GM21825 (cell line): ENCODE results near the gene HES4.
"Not testable (repeated sequence)": the region's sequence is repeated elsewhere in the genome, so short reads cannot be mapped to it uniquely, and the experiment has no call there.

ENCODE experiments used
- ATAC-seq: cut with Tn5 transposase; IDR thresholded peaks from one replicate; pipeline ENCODE4 v1.9.1; 2021; ENCODE audit warnings: mild to moderate bottlenecking, moderate library complexity; ENCODE audit not compliant: unreplicated experiment

HES4 gene

DNA sequence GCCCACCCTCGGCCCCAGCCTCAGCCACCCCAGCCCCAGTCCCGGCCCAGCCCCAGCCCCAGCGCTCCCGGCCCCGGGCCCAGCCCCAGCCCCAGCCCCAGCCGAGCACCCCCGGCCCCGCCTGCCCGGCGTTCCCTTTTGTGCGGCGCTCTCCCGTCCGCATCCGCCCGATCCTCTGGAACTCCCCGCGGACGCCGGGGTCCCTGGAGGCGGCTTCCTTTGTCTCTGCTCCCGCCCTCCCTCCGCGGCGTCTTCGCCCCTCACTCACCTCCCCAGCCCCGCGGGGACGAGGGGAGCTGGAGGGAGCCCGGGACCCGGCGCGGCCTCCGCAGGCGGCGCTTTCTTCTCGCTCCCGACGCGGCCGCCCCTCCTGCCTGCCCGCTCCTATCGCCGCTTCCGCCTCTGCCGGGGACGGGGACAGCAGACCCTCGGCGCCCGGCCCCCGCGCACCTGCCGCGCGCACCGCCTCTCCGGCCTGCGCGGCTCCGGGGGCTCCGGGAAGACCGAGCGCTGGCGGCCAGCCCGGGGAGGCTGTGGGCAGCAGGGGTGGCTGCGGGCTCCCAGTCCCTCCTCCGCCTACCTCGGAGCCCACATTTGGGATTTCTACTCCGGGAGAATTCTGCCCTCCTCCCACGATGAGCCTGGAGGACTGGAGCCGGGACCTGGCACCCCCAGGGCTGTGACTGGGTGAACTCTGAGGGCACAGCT is 34.0 kb upstream of the HES4 start:
- no peak for ATAC-seq

DNA sequence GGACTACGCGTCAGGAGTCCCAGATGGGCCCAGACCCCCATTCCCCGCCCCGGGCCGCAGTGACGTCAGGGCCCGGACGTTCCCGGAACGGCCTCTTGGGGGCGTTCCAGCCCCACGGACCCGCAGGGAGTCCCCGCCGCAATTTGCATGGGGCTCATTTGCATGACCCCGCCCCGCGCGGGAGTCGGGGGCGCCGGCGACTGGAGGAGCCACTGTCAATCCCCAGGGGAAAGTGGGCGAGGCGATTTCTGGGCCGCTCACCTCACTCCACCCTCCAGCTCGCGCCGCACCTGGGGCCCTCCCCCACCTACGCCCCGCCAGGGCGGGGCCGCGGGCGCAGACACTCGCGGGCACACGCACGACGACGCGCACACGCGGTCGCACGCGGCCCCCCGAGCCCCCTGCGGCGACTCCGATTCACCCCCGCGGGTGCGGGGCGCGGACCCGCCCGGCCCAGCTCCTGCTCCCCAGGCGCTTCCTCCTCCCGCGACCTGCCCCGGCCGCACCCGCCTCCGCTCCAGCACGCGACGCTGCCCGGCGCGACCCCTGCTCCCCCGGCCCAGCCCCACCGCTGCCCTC is 33.2 kb upstream of the HES4 start:
- peak; percentile 72 for ATAC-seq

DNA sequence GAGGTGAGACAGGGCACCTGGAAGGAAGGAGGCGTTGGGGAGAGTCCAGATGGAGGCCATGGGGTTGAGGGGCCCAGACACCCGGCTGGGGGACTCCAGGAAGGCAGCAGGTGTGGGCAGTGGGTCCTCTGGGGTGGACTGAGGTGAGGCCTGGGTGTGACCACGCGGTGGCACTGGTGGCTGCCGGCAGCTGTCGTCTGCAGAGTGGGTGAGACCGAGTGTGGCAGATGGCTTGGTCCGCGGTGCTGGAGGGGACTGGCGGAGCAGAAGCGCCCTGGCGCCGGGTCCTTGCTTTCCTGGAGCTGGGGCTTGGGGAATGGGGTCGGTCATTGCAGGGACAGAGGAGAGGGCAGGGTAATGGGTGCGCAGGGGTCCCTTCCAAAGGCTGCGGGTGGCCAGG is 32.5 kb upstream of the HES4 start:
- ATAC-seq: no peak

DNA sequence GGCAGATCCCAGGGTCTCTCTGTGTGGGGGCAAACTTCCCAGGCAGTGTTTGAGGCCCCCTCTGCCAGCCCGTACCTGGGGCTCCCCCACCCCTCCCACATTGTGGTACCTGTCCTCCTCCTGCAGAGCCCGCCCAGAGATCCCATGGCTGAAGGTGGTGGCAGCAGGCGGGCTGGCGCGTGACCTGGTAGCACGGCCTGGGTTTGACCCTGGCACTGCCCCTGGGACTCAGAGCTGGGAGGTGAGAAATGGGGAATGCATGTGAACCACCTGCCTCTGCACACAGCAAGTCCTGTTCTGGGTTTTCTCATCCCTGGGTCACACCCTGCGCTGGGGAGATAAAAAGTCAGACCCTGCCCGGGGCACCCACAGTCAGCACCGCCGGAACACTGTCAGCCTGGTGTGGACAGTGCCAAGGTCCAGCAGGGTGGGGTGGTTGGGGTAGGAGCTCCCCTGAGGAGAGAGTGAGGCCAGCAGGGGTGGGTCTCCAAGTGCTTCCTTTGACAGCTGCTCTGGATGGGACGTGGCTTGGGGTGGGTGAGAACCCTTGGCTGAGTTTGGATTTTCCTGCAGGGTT is 31.9 kb upstream of the HES4 start:
- ATAC-seq: no peak

DNA sequence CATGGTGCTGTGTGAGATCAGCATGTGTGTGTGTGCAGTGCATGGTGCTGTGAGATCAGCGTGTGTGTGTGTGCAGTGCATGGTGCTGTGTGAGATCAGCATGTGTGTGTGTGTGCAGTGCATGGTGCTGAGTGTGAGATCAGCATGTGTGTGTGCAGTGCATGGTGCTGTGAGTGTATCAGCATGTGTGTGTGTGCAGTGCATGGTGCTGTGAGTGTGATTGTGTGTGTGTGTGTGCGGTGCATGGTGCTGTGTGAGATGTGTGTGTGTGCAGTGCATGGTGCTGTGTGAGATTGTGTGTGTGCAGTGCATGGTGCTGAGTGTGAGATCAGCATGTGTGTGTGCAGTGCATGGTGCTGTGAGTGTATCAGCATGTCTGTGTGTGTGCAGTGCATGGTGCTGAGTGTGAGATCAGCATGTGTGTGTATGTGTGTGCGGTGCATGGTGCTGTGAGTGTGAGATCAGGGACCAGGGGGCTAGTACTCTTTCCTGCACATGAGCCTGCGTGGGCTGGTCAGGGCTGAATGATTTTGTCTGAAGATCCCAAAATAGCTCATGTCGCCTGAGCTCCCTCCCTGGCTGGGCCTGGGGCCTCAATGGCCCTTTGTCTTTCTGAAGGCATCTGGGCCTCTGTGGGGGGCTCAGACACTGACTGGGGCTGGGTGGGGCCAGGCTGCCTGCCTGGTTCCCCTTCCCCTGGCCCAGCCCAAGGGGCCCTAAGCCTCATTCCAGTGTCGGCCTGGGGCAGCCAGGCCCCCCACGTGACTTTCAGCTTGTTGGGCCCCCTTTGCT is 31.2 kb upstream of the HES4 start:
- ATAC-seq: not testable (repeated sequence)

DNA sequence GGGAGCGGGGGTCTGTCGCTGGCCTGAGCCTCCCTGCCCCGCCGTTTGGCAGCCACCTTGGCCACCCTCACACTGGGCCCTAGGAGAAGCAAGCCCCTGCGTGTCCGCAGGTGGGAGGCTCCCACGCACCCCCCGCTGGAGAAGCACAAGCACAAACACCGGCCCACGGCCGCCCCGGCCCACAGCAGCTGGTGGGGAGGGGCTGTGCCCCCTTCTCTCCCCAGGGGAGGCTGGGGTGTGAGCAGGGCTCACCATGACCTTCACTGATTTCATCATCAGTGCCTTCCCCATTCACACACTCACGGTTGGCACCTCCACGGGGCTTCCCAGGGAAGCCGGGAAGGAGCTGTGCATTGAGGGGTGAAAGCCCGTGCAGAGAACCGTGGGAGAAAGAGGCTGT is 27.9 kb upstream of the HES4 start:
- ATAC-seq: no peak

DNA sequence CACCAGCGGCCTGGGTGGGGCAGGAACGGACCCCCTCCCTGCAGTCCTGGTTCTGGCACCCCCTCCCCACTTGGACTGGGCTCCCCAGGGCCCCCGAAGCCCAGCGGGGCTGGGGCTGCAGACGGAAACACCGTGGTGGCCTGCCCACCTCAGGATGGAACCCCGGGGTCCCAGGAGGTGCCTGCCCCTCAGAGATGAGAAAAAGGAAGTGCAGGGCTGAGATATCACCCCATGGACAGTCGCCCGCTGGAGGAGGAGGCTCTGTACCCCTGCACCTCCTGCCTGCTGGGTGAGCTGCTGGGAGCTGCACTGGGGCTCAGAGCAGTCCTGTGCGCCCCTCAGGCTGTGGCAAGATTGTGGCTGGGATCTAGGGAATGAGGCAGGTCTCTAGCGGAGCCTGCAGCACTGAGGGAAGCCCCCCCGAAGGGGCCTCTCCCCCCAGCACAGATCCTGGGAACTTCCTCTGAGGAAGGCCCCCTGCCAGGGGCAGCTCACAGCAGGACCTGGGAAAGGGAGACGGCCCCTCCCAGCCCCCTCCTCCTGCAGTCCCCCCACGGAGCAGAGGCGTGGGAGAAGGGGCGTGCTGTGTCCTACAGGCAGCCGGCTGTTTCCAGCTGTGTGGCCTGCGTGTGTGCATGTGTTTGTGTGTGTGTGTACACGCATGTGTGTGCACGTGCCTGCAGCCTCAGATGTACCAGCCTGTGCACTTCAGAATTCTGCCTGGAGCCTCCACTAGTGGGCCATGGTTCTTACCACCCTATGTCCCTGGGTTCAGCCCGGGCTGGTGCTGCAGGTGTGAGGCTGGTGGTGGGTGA is 26.9 kb upstream of the HES4 start:
- ATAC-seq: no peak

DNA sequence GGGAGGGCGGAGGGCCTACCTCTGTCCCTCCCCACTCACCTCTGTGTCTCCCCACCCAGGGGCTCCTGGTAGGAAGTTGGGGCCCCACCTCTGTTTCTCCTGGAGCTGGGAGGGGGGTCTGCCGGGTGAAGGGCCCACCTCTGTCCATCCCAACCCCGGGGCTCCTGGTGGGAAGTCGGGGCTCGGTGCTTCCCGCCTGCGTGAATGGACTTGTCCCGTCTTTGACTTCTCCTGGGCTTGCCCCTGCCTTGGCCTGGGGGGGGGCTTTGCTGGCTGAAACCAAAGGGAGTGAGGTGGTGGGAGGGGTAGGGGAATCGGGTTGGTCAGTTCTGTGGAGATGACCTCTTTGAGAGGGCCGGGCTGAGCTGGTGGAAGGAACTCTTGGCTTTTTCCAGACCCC is 25.8 kb upstream of the HES4 start:
- ATAC-seq: no peak

DNA sequence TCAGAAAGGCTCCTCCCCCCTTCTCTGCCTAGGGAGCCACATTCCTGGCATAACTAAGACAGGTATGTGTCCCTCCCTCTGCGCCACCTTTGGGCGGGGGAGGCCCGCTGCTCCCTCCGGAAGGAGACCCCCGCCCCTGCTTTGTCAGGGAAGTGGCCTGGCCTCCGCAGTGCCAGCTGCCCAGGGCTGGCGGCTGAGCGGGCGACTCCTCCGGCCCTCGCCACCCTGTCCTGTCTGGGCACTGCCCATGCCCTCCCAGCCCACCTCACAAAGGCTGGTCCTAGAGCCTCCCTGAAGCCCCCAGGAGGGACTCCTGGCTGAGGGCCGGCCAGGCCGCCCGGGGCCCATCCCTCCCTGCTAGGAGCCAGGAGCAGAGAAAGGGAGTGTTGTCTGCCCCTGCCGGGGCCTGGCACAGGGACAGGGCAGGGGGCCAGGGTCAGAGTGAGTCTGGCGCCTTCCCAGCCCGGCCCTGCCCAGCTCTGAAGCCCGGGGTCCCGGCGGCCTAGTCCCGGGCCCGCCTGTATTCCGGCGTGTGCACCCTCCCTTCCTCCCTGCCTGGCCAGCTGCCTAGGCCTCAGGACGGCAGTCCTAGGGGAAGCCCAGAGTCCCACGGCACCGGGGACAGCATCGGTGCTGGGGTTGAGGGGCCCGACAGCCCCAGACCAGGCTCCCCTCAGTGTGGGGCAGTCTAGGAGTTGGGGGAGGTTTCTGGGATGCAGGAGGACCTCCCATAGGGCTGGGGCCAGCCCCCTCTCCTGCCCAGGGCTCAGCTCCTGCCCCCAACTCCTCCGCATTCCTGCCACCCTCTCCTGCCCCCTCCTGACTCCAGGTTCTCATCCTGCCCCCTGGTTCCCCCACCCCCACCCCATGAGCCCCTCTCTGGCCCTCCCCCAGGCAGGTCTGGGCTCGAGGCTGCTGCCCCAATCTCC is 25.1 kb upstream of the HES4 start:
- ATAC-seq: no peak

DNA sequence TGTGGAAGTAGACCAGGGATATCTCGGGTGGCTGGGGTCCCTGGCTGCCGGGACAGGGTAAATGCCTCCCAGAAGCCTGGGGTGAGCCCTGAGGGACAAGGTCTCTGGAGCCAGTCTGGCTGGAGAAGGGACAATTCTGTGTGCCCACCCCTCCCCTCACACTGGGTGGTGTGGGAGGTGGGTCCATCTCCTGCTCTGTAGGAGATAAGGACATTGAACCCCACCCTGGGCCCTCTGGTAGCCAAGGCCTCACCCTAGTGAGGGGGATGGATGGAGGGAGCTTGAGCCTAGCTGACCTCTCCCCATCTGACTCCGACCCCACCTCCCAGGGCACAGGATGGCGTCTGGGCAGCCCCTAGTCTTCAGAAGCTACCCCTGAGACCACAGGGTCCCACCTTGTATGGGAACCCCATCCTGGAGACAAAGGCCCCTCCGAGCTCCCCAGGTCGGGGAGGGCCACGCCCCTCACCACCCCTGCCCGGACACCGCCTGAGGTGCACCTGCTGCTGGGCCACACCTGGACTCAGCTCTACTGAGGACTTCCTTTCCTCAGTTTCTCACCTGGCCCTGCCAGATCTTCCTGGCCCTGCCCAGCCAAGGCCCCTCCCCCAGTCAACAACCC is 24.4 kb upstream of the HES4 start:
- no peak for ATAC-seq

DNA sequence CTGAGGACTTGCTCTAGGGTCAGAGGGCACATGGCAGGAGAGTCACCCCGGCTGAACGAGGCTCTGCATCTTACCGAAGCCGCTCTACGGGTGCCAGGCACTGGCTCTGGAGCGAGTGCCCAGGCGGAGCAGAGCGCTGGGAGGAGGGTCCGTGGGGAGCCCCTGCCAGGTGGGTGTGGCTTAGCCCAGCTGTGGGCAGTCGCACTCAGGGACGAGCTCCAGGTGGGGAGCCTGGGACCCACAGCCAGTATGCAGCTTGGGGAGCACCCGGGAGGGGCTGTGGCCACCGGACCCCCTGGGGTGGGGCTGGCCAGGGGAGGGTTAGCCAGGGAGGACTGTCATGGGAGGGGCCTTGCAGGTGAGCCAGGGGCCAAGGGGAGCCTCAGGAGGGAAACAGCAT is 23.8 kb upstream of the HES4 start:
- no peak for ATAC-seq

DNA sequence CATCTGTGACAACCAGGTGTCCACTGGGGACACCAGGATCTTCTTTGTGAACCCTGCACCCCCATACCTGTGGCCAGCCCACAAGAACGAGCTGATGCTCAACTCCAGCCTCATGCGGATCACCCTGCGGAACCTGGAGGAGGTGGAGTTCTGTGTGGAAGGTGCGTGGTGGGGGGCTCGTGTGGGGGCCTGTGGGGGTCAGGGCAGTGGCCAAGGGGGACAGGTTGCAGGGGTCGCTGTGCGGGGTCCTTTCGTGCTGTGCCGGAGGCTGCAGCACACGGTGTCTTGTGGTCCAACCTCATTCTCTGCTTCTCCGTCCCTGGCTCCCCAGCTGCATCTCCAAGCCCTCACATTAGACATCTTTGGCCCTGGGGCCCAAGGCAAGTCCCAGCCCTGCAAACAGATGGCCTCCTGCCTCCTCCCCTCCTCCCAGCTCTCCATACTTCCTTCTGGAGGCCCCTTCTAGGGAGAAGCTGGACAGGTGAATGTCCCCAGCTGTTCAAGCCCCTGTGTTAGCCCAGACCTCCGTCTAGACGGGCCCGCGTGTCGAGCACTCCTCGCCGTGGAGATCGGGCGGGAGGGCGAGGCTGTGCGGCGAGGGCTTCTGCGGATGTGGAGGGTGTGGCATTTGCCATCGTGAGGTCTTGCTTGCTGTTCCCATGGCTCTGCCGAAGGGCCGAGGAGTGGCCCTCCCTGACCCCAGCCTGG is 22.6 kb upstream of the HES4 start:
- no peak for ATAC-seq

DNA sequence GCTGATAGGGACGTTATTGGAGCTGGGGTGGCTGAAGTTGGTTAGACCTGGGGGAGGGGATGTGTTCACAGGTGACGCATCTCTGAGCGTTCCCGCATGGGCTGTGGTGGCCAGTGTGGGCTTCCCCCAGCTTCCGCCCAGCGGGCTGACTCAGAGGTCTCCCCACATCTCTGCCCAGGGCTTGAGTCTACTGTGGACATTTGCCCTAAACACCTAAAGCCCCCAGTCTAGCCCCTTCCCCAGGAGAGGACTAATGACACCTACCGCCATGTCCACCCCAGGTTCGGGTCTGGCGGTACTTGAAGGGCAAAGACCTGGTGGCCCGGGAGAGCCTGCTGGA is 22.0 kb upstream of the HES4 start:
- no peak for ATAC-seq

DNA sequence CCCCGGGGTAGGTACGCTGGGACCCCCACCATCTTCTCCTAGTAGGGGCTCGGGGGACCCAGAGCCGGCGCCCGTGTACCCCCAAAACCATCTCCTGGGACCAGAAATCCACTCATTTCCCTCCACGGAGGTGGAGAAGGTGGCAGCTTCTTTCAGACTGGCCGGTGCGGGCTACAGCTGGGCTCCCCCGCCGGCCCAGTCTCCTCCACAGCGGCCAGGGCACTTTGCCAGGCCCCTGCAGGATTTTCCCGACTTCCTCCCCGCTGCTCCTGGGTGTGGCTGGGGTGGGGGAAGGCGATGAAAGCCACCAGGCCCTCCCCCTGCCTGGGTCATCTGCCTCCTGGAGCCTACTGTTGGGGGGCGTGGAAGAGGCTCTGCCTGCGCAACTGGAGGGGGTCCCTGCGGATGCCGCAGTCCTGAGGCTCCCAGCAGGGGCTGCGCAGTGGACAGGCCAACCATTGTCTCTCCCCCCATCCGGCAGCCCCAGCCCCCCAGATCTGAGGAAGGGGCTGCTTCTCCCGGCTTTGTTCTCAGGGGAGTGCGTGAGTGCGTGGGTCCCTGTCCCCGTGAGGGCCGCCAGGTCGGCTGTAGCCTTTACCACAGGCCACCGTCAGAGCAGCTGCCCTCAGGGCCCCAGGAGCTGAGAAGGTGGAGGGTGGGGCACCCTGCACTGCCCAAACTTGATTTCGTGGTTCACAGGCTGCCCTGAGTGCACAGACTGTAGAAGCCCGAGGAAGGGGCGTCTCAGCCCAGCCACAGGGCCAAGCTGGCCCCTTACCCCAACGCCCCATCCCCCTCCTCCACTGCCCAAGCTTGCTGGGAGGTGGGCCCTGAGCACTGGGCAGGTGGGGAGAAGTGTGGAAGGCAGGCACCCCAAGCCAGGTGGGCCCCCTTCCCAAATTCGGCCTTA is 21.4 kb upstream of the HES4 start:
- ATAC-seq: no peak

DNA sequence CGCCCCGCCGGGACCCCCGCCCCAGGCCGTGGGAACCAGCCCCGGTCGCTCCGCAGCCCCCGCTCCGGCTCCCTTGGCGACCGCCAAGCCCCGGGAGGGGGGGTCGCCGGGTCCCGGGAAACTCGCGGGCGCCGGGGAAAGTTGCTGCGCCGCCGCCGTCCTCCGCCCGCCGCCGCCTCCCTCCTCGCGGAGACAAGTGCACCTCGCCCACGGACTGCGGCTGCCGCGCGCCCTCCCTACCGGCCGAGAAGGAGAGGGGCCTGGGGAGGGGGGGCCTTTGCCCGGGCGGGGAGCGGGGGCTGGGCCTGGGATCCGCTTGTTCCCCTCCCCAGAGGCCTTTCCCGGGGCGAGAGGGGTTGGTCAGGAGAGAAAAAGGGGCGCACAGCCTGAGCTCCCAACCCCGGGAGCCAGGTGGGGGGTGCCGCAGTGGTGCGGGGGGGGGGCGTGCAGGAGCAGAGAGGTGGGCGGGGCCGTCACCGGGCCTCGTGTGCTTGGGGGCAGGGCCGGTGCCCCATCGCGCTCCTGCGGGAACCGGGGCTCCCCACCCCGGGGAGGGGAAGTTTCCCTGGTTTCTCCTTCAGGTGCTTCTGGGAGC is 20.6 kb upstream of the HES4 start:
- no peak for ATAC-seq

DNA sequence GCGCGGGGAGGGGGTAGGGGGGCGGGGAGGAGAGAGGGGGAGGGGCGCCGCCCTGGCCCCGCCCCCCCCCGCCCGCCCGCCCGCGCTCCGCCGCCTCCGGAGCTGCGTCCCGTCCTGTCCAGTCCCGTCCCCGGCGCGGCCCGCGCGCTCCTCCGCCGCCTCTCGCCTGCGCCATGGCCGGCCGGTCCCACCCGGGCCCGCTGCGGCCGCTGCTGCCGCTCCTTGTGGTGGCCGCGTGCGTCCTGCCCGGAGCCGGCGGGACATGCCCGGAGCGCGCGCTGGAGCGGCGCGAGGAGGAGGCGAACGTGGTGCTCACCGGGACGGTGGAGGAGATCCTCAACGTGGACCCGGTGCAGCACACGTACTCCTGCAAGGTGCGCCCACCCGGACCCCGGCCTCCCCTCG is 20.1 kb upstream of the HES4 start, which contains the start of gene AGRN:
Gene AGRN, plus strand, starts transcription at position 121 of the 405 bp plus-strand sequence. Its CDS starts 53 bp downstream, at position 174.
- peak; percentile 24 for ATAC-seq
